ENCODE measurements around the gene POLD2. TPM values are rescaled to one million over a fixed set of nuclear protein-coding genes. Genes with fewer than 3 reads are reported as not detected.

The POLD2 gene
- total RNA-seq, 4 donors from 2014 or later: 58.7 to 80.5 (median 66.1) TPM

DNA sequence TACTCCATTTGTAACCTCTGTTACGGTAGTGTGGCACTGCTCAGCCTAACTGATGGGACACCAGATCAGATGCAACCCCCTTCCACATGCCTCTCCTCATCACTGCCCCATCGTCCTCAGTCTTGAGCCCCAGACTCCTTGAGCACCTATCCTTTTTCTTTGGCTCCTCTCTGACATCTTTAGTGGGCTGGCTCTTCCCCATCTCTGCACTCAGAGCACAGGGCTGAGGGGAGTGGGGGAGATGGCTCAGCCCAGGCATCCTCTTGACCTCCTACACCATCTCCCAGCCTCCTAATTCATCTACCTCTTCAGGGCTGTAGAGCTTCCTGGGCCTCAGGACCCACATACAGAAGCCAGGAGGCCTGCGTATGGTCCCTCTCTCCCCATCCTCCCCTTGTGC is 39.6 kb downstream of the POLD2 start:
- H3K4me1 ChIP-seq: peaks cover 48% of the 10 kb centered on the region

DNA sequence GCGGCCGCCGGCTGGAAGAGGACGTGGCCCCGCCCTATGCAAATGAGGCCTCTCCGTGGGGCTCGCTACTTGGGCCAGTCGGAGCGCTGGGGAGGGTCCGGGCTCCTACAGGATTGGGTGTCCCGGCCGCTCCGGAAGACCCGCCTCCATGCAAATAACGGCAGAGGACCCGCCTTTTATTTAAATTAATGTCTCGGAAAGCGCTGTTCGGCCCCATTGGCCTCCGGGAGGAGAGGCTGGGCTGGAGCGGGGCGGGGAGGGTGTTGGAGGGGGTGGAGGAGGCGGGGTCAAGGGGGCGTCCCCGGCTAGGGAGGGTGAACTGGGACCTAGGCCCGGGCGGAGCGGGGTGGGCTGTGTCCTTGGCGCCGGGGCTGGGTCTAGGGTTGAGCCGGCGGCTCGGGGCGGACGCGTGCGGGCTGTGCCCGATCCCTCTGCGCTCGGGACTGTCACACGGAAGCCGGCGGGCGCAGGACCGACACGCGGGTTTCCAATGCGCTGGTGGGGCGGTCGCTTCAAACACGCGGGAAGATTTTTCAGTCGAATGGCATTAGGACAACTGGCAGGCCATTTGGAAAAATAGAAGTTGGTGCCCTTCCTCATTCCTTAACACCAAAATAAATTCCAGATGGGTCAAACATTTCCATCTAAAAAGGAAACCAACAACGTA is 40.7 kb downstream of the POLD2 start:
- peaks cover 30% of the 10 kb centered on the region for H3K36me3 ChIP-seq
- TF ChIP-seq POLR2A (IDR thresholded peaks at IDR 0.05): peak in 1 of 2 donors; percentile 66
- TF ChIP-seq, protein P1, sequence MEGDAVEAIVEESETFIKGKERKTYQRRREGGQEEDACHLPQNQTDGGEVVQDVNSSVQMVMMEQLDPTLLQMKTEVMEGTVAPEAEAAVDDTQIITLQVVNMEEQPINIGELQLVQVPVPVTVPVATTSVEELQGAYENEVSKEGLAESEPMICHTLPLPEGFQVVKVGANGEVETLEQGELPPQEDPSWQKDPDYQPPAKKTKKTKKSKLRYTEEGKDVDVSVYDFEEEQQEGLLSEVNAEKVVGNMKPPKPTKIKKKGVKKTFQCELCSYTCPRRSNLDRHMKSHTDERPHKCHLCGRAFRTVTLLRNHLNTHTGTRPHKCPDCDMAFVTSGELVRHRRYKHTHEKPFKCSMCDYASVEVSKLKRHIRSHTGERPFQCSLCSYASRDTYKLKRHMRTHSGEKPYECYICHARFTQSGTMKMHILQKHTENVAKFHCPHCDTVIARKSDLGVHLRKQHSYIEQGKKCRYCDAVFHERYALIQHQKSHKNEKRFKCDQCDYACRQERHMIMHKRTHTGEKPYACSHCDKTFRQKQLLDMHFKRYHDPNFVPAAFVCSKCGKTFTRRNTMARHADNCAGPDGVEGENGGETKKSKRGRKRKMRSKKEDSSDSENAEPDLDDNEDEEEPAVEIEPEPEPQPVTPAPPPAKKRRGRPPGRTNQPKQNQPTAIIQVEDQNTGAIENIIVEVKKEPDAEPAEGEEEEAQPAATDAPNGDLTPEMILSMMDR (IDR thresholded peaks at IDR 0.05): no peak
- peak in 2 of 3 donors; percentile 57 to 76 for TF ChIP-seq POLR2AphosphoS5 (IDR thresholded peaks at IDR 0.05)
- peaks cover 44% of the 10 kb centered on the region for H3K4me1 ChIP-seq
- H3K27ac ChIP-seq: peak overlapping the region; percentile 75
- peak overlapping the region; percentile 61 for H3K4me3 ChIP-seq
- under 1% methylated on average over 23 of the region's 54 CpGs for whole genome bisulfite sequencing
- H3K9me3 ChIP-seq: no peaks in the 10 kb centered on the region
- H3K27me3 ChIP-seq: no peaks in the 10 kb centered on the region
- peak; percentile 100 for DNase-seq (ENCODE audit: low spot score in 2 of 2)

More for the DNA sequence above, 39.6 kb downstream of the POLD2 start:
- Histone ChIP-seq H3K4me3 (no peak overlapping the region), H3K27ac (peak overlapping the region; percentile 75), H3K9me3 (no peaks in the 10 kb centered on the region), H3K36me3 (peaks cover 18% of the 10 kb centered on the region), H3K27me3 (no peaks in the 10 kb centered on the region)
- WGBS: 92% methylated on average over 3 of the region's 3 CpGs
- TF ChIP-seq, protein P1 (IDR thresholded peaks at IDR 0.05): no peak
- TF ChIP-seq POLR2A (IDR thresholded peaks at IDR 0.05) (no peak), EP300 (IDR thresholded peaks at IDR 0.05) (no peak), POLR2AphosphoS5 (IDR thresholded peaks at IDR 0.05) (no peak)
- DNase-seq (ENCODE audit: low spot score in 2 of 2): no peak

DNA sequence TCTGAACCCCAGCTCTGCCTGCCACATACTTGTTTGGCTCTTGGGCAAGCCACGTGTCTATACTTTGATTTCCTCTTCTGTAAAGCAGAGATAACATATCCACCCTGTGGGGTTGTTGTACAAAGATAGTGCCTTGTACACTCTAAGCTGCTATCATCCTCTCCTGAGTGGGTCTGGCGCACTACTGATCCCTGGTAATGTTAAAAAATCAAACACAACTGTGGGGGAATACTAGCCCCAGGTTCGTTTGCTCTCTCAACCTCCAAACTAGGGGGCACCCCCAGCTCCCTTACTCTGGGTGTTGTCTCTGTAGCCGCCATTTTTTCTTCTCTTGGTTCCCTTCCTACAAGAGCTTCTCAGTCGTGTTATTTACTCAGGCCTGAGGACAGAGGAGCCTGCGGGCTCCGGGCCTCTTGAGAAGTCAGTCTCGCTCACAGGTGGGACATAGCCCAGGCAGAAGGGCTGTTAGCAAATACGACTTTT is 42.0 kb downstream of the POLD2 start:
- WGBS: 64% methylated on average over 9 of the region's 9 CpGs
- Histone ChIP-seq H3K27ac (peak overlapping the region; percentile 12), H3K4me3 (peak overlapping the region; percentile 61), H3K9me3 (no peaks in the 10 kb centered on the region), H3K4me1 (peaks cover 38% of the 10 kb centered on the region), H3K27me3 (no peaks in the 10 kb centered on the region), H3K36me3 (peaks cover 42% of the 10 kb centered on the region)
- DNase-seq (ENCODE audit: low spot score in 2 of 2): no peak
- TF ChIP-seq POLR2A (IDR thresholded peaks at IDR 0.05): no peak
- no peak for TF ChIP-seq POLR2AphosphoS5 (IDR thresholded peaks at IDR 0.05)
- no peak for TF ChIP-seq EP300 (IDR thresholded peaks at IDR 0.05)
- TF ChIP-seq, protein P1 (IDR thresholded peaks at IDR 0.05): no peak

DNA sequence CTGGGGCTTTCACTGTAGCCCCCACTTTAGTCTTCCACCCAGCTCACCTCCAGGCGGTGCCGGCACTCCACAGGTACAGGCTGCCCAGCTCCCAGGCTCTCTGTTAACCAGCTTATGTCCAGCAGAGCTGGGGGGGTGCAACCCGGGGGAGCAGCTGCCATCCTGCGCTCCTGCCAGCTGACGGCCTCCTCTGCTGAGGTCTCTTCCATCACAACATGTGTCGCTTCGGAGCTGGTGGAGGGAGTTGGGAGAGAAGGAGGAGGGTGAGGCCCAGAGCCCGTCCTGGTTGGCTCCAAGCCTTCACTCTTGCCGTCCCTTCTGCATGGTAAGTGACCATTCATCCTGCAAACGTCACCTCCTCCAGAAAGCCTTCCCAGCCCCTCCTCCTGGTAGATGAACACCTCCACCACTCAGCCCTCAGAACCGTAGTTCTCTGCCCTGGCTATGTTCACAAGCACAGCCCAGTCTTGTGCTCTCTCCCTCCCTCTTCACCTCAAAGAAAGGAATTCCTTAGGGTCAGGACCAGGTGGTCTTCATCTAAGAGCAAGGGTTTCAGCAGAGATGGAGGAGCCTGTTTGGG is 42.6 kb downstream of the POLD2 start:
- 84% methylated on average over 11 of the region's 11 CpGs for WGBS
- no peaks in the 10 kb centered on the region for H3K9me3 ChIP-seq
- TF ChIP-seq EP300 (IDR thresholded peaks at IDR 0.05): no peak
- TF ChIP-seq POLR2A (IDR thresholded peaks at IDR 0.05): no peak
- TF ChIP-seq POLR2AphosphoS5 (IDR thresholded peaks at IDR 0.05): no peak
- TF ChIP-seq, protein P1 (IDR thresholded peaks at IDR 0.05): no peak
- H3K4me3 ChIP-seq: peak overlapping the region; percentile 61
- DNase-seq (ENCODE audit: low spot score in 2 of 2): no peak
- no peaks in the 10 kb centered on the region for H3K27me3 ChIP-seq
- H3K27ac ChIP-seq: no peak overlapping the region
- peaks cover 48% of the 10 kb centered on the region for H3K36me3 ChIP-seq
- H3K4me1 ChIP-seq: peaks cover 38% of the 10 kb centered on the region

DNA sequence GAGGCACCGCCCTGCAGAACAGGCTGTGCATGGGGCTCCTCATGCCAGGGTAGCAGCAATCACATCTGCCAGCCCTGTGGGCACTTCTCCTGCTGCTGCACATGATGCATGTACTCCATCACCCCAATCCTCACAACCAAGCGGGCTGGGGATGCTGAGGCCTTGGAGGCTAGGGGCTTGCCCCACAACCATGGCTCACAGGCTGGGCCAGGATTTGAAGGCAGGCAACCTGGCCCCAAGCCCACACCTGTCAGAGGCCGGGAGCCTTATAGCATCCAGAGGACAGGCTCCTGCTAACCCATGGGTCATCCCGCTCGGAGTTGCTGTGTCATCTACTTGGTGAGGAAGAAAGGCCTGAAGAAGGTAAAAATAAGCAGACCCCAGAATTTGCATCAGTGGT is 43.2 kb downstream of the POLD2 start:
- peaks cover 54% of the 10 kb centered on the region for H3K36me3 ChIP-seq

More for the DNA sequence above, 43.2 kb downstream of the POLD2 start:
- WGBS: 96% methylated on average over 4 of the region's 5 CpGs
- peaks cover 40% of the 10 kb centered on the region for H3K4me1 ChIP-seq
- H3K4me3 ChIP-seq: no peak overlapping the region
- TF ChIP-seq EP300 (IDR thresholded peaks at IDR 0.05) (no peak), POLR2AphosphoS5 (IDR thresholded peaks at IDR 0.05) (no peak), POLR2A (IDR thresholded peaks at IDR 0.05) (no peak)
- TF ChIP-seq, protein P1 (IDR thresholded peaks at IDR 0.05): no peak
- no peaks in the 10 kb centered on the region for H3K9me3 ChIP-seq
- no peaks in the 10 kb centered on the region for H3K27me3 ChIP-seq
- H3K27ac ChIP-seq: no peak overlapping the region
- no peak for DNase-seq (ENCODE audit: low spot score in 2 of 2)

Data from suprapubic skin (tissue), 4 donors.